Measurements from ENCODE around the gene MTF1.

MTF1 gene

DNA sequence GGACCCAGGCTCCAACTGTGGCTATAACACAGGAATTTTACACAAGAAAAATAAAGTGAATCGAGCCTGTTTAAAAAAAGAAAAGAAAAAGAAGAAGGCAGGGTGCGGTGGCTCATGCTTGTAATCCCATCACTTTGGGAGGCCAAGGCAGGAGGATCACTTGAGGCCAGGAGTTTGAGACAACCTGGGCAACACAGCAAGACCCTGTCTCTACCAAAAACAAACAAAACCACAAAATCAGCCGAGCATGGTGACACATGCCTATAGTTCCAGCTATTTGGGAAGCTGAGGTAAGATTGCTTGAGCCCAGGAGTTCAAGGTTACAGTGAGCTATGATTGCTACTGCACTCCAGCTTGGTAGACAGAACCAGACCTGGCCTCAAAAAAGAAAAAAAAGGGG is 17.7 kb downstream of the MTF1 start:
- DNase-seq (ENCODE audit: low read depth), result no peak
- H3K4me3 ChIP-seq (ENCODE audit: low read depth, low read length), result no peak overlapping the region

- no peak overlapping the region for H3K4me3 ChIP-seq (ENCODE audit: low read depth, low read length)
- DNase-seq (ENCODE audit: low read depth), result no peak
These were observed 18.7 kb downstream of the MTF1 start for GRCh38 chr1:37840711-37841110.

DNA sequence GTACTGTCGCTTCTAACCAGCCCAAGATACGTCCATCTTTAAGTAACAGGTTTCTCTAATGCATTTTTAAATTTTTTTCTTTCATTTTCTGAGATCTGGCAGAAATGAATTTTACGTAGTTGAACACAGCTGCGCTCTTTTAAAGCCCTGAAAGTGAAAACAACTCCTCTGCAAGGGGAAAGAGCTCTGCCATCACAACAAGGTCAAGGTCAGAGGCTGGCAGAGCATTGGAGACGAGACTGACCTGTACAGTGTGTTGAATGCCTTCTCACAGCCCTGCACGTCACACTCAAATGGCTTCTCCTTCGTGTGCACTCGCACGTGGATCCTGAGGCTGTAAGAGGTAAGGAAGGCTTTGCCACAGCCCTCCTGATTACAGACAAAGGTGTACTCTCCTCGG is 19.7 kb downstream of the MTF1 start:
- DNase-seq (ENCODE audit: low read depth), result no peak
- no peak overlapping the region for H3K4me3 ChIP-seq (ENCODE audit: low read depth, low read length)

DNA sequence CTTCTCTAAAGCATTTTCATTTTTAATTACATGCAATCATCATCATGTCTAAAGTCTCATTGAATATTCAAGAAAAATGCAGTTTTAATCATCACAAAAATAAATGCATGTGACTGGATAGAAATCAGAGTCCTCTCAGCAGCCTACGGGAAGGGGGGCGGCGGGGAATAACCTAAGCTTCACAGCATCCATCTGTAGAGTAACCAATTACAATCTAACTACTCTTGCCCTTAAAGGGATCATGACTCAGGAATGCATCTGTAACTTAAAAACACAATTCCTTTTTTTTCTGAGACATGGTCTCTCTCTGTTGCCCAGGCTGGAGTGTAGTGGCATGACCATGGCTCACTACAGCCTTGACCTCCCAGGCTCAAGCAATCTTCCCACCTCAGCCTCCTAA is 22.6 kb downstream of the MTF1 start:
- no peak overlapping the region for H3K4me3 ChIP-seq (ENCODE audit: low read depth, low read length)
- DNase-seq (ENCODE audit: low read depth), result no peak

DNA sequence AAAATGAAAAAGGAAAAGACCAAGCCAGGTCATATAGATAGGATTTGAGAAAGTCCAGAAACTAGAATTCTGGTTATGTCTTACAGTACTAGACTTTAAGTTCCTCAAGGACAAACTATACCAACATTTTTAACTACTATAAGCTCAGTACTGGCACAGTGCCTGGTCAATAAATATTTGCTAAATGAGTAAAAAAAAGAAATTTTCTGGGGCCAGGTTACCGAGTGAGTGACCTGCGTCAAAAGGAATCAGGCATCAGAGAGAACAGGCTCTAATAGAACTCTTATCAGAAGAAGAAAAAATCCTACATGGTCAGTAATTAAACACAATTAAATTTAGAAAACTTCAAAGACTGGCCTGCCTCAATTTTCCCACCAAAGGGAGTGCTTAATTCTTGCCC is 27.6 kb downstream of the MTF1 start:
- no peak overlapping the region for H3K4me3 ChIP-seq (ENCODE audit: low read depth, low read length)
- no peak for DNase-seq (ENCODE audit: low read depth)

DNA sequence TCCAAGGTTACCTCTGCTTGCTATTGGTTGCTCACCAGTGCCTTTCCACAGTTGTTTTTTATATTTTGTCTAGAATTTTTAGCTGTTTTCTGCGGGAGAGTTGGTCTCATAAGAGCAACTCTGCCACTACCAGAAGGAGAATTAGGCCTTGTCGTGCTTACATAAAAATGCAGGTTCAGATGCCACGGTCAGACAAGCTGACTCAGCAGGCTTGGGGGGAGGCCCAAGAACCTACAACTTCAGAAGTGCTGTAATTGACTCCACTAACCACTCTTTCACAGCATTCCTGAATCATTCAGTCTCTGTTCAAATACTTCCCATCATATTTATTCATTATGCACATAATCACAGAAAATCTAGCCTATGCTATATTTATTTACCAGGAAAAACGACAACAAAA is 28.3 kb downstream of the MTF1 start:
- no peak for DNase-seq (ENCODE audit: low read depth)
- no peak overlapping the region for H3K4me3 ChIP-seq (ENCODE audit: low read depth, low read length)

GRCh38 chr1:37828410-37829074 is 30.9 kb downstream of the MTF1 start:
- no peak for DNase-seq (ENCODE audit: low read depth)
- H3K4me3 ChIP-seq (ENCODE audit: low read depth, low read length), result no peak overlapping the region

DNA sequence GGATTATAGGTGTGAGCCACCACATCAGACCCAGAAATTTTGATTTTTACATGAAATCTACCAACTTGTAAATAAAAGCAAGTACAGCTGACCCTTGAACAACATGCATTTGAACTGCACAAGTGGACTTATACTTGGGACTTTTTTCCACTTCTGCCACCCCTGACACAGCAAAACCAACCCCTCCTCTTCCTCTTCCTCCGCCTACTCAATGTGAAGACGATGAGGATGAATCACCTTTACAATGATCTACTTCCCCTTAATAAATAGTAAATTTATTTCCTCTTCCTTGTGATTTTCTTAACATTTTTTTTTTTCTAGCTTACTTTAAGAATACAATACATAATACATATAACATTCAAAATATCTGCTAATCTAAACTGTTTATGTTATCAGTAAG is 33.9 kb downstream of the MTF1 start:
- no peak overlapping the region for H3K4me3 ChIP-seq (ENCODE audit: low read depth, low read length)
- DNase-seq (ENCODE audit: low read depth), result no peak

DNA sequence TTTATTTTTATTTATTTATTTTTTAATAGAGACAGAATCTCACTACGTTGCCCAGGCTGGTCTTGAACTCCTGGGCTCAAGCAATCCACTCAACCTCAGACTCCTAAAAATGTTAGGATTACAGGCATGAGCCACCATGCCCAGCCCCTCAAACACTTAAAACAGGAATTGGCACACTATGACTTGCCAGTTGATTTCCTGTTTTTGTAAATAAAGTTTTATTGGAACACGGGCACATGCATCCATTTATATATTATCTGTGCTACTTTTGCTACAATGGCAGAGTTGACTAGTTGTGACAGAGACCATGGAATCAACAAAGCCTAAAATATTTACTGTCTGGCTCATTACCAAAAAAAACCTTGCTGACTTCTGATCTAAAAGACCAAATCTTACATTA is 35.4 kb downstream of the MTF1 start:
- DNase-seq (ENCODE audit: low read depth), result no peak
- H3K4me3 ChIP-seq (ENCODE audit: low read depth, low read length), result no peak overlapping the region

DNA sequence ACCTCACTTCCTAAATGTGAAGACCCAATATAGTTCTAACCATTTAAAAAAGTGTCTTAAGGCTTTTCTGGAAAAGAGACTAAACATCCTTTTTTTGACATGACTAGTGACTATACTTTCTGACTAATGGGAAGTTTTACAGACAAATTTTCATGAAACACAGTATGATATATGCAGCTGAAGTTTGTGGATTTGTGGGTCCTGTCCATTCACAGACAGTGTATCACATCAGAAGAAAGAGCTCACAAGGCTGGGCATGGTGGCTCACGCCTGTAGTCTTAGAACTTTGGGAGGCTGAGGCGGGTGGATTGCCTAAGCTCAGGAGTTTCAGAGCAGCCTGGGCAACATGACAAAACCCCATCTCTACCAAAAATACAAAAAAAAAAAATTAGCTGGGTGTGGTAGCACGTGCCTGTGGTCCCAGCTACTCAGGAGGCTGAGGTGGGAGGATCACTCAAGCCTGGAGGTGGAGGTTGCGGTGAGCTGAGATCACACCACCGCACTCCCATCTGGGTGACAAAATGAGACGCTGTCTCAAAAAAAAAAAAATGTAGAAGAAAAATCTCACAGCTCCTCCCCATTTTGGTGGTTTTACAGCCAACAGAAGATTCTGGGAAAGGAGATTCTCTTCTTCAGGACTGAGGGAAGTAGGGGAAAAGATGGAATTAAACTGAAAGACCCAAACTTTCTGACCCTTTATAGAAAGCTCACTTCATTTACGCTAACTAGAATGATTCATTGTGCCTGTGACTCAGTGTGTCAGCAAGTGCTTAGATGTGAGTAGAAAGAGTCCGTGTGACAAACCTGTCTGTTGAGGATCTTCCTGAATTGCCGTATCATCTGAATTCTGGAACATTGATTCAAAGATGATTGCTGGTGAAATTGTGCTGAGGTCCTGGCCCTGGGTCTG is 36.2 kb downstream of the MTF1 start:
- DNase-seq (ENCODE audit: low read depth), result no peak

GRCh38 chr1:37821481-37821880 is 37.9 kb downstream of the MTF1 start:
- no peak for DNase-seq (ENCODE audit: low read depth)
- no peak overlapping the region for H3K4me3 ChIP-seq (ENCODE audit: low read depth, low read length)

More for the DNA sequence above, 36.2 kb downstream of the MTF1 start:
- H3K4me3 ChIP-seq (ENCODE audit: low read depth, low read length), result no peak overlapping the region

- no peak for DNase-seq (ENCODE audit: low read depth)
- no peak overlapping the region for H3K4me3 ChIP-seq (ENCODE audit: low read depth, low read length)
These were observed 41.9 kb downstream of the MTF1 start for GRCh38 chr1:37817481-37817880.

GRCh38 chr1:37814252-37814651 is 45.1 kb downstream of the MTF1 start:
- DNase-seq (ENCODE audit: low read depth), result no peak
- H3K4me3 ChIP-seq (ENCODE audit: low read depth, low read length), result no peak overlapping the region

GRCh38 chr1:37813529-37814145 is 45.8 kb downstream of the MTF1 start:
- DNase-seq (ENCODE audit: low read depth), result no peak
- H3K4me3 ChIP-seq (ENCODE audit: low read depth, low read length), result no peak overlapping the region

DNA sequence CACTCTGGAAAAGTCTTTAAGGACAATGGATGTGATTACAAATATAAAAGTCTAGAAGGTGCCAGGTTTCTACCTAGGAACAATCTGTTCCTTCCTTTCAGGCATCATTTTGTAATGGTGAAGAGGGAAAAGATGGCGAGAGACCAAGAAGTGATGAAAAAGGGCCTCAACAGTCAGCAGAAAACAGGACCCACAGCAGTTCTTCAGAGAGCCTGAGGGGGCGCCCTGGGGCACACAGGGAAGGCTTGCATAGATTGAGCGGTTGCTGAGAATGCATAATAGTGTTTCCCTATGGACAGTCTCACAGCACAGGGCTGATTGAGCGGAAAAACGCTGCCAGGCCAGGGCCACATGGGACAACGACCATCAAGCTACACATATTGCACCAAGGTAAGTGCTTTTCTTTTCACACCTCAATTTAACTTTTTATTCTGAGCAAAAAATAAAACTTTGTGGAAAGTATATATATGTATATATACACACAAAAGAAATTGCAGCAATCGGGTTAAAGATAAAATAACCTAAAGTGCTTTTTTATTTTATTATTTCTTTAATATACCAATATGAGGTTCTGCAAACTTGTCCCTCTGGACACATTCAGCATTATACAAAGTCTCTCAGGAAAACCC is 48.3 kb downstream of the MTF1 start:
- peak; percentile 65 for DNase-seq (ENCODE audit: low read depth)
- no peak overlapping the region for H3K4me3 ChIP-seq (ENCODE audit: low read depth, low read length)

GRCh38 chr1:37809942-37810341 is 49.5 kb downstream of the MTF1 start:
- no peak overlapping the region for H3K4me3 ChIP-seq (ENCODE audit: low read depth, low read length)
- DNase-seq (ENCODE audit: low read depth), result peak; percentile 56

DNA sequence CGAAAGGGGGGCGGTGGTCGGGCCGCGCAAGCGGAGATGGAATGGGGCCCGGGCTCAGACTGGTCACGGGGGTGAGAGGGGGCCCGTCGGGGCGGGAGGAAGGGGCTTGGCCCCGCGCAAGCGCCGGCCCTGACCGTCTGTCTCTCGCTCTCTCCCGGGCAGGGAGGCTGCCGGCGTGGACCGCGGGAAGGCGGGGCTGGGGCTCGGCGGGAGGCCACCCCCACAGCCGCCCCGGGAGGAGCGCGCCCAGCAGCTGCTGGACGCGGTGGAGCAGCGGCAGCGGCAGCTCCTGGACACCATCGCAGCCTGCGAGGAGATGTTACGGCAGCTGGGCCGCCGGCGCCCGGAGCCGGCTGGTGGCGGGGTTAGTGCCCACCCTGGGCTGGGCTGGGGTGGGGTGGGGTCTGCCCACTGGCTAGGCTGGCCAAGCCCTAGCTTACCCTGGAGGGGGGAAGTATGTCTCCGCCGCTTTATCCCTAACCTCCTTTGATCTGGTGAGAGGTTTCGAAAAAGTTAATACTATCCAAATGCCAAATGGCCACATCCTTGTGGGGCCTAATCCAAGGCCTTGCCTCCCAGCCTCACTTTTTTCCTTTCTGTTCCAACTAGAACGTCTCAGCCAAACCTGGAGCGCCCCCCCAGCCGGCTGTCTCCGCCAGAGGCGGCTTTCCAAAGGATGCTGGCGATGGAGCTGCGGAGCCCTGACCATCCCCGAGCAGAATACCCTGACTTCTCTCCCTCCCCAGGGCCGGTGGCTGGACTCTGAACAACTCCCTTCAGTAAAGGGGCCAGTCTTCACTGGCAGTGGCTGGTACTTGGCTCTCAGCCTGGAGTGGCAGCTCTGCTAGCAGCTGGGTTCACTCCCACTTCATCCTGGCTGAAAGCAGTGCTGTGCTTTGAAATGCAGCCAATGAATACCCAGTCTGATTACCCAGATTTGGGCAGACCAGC is 50.7 kb downstream of the MTF1 start:
- peak overlapping the region; percentile 93 for H3K4me3 ChIP-seq (ENCODE audit: low read depth, low read length)
- DNase-seq (ENCODE audit: low read depth), result peak; percentile 57

DNA sequence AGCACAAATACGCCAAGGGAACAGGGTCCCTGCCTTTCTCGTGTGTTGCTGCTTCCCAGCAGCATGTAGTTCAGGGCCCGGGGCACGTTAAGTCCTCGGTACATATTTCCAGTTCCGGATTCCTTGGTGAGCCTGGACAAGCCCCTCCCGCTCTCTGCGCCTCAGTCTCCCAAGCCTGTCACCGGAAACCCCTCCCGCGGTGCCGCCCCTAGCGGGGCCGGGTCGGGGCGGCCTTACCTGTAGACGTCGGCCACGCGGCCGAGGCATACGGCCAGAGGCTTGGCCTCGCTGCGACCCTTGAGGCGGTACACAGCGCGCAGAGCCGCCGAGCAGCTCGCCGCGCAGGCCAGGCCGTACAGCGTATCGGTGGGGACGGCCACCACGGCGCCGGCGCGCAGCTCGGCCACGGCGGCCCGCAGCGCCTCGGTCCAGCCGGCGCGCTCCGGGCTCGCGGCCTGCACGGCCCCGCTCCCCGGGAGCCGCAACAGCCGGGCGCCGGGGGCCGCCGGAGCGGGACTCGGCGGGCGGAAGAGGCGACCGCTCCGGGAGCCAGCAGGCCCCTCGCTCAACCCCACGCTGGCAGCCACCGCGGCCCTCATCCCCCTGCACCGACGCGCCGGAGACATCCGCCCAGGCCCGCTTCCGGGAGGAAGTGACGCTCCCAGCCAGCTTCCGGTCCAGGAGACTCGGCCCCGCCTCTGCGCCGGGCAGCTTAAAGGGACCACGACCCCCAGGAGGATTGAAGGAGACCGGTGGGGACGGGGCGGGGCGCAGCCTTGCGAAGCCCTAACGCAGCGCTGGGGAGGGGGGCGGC is 51.6 kb downstream of the MTF1 start, which contains the start of the genes C1orf122 and YRDC:
TSS of gene C1orf122 (plus strand) at position 236 of the 814 bp plus-strand sequence. CDS start 615 bp downstream, outside the sequence.
TSS of gene YRDC (minus strand) at position 654 of the 814 bp plus-strand sequence. CDS start at position 626, 28 bp downstream.
- peak within 1 kb of the TSS; percentile 93 for H3K4me3 ChIP-seq (ENCODE audit: low read depth, low read length)
- peak; percentile 70 for DNase-seq (ENCODE audit: low read depth)

All from skeletal muscle cell (primary cell).